H9 (cell line): ENCODE measurements around the gene TMEM178B. TPM values are rescaled to one million over a fixed set of nuclear protein-coding genes. Genes with fewer than 3 reads are reported as not detected.

ENCODE experiments used
- DNase-seq: peaks from one replicate; pipeline ENCODE4 v3.0.0-alpha.2; 2017
- H2AFZ ChIP-seq: one replicate; pipeline ENCODE4 v1.6.1; 2013; ENCODE audit warnings: mild to moderate bottlenecking, low read length, control low read depth, moderate library complexity
- H2AK5ac ChIP-seq: 2 replicates; pipeline ENCODE4 v1.6.1; 2013; ENCODE audit warnings: low read length, control low read depth, mixed read lengths; ENCODE audit not compliant: insufficient read length
- H2BK120ac ChIP-seq: one replicate; pipeline ENCODE4 v1.6.1; 2013; ENCODE audit warnings: low read depth, mild to moderate bottlenecking, low read length, control low read depth, inconsistent platforms; ENCODE audit not compliant: poor library complexity, severe bottlenecking
- H2BK12ac ChIP-seq: 2 replicates; pipeline ENCODE4 v1.6.1; 2013; ENCODE audit warnings: low read length, control low read depth, mixed read lengths, low read depth; ENCODE audit not compliant: insufficient read length
- H2BK15ac ChIP-seq: 2 replicates; pipeline ENCODE4 v1.6.1; 2013; ENCODE audit warnings: low read depth, low read length, control low read depth
- H2BK20ac ChIP-seq: one replicate; pipeline ENCODE4 v1.6.1; 2013; ENCODE audit warnings: low read depth, mild to moderate bottlenecking, low read length, control low read depth, inconsistent platforms; ENCODE audit not compliant: poor library complexity, severe bottlenecking
- H2BK5ac ChIP-seq: 2 replicates; pipeline ENCODE4 v1.6.1; 2013; ENCODE audit warnings: low read length, control low read depth, mixed read lengths; ENCODE audit not compliant: insufficient read length
- H3K14ac ChIP-seq: 2 replicates; pipeline ENCODE4 v1.6.1; 2013; ENCODE audit warnings: low read length, control low read depth; ENCODE audit not compliant: insufficient read depth
- H3K18ac ChIP-seq: 2 replicates; pipeline ENCODE4 v1.6.1; 2013; ENCODE audit warnings: low read depth, mild to moderate bottlenecking, mixed read lengths, low read length, control low read depth; ENCODE audit not compliant: insufficient read length
- H3K23ac ChIP-seq: 2 replicates; pipeline ENCODE4 v1.6.1; 2013; ENCODE audit warnings: low read length, control low read depth, mixed read lengths, low read depth; ENCODE audit not compliant: insufficient read length
- H3K23me2 ChIP-seq: 2 replicates; pipeline ENCODE4 v1.6.1; 2013; ENCODE audit warnings: low read depth, mild to moderate bottlenecking, mixed read lengths, low read length, control low read depth; ENCODE audit not compliant: insufficient read length, poor library complexity, severe bottlenecking
- H3K27ac ChIP-seq: 2 replicates; pipeline ENCODE4 v1.5.1; 2013; ENCODE audit warnings: low read length, control low read depth, mixed read lengths, low read depth; ENCODE audit not compliant: insufficient read length
- H3K27me3 ChIP-seq: 2 replicates; pipeline ENCODE4 v1.6.1; 2013; ENCODE audit warnings: low read length, control low read depth, inconsistent platforms; ENCODE audit not compliant: insufficient read depth
- H3K4ac ChIP-seq: 2 replicates; pipeline ENCODE4 v1.6.1; 2013; ENCODE audit warnings: low read depth, mild to moderate bottlenecking, control low read depth, inconsistent platforms, low read length, moderate library complexity
- H3K4me1 ChIP-seq: 2 replicates; pipeline ENCODE4 v1.6.1; 2013; ENCODE audit warnings: low read length, control low read depth, inconsistent platforms; ENCODE audit not compliant: insufficient read depth
- H3K4me2 ChIP-seq: 2 replicates; pipeline ENCODE4 v1.6.1; 2013; ENCODE audit warnings: low read length, control low read depth, mixed read lengths; ENCODE audit not compliant: insufficient read length, insufficient read depth
- H3K56ac ChIP-seq: 2 replicates; pipeline ENCODE4 v1.6.1; 2013; ENCODE audit warnings: low read depth, mild to moderate bottlenecking, mixed read lengths, low read length, control low read depth; ENCODE audit not compliant: insufficient read length
- H3K79me1 ChIP-seq: 2 replicates; pipeline ENCODE4 v1.6.1; 2013; ENCODE audit warnings: low read depth, mild to moderate bottlenecking, moderate library complexity, low read length, control low read depth, inconsistent platforms; ENCODE audit not compliant: insufficient read depth, poor library complexity, severe bottlenecking
- H3K79me2 ChIP-seq: 2 replicates; pipeline ENCODE4 v1.6.1; 2013; ENCODE audit warnings: low read length, control low read depth, inconsistent platforms; ENCODE audit not compliant: insufficient read depth
- H3K9ac ChIP-seq: 2 replicates; pipeline ENCODE4 v1.6.1; 2013; ENCODE audit warnings: low read length, control low read depth, mixed read lengths; ENCODE audit not compliant: insufficient read length; ENCODE audit errors: extremely low read depth
- H3K9me3 ChIP-seq: one replicate; pipeline ENCODE4 v1.6.1; 2013; ENCODE audit warnings: low read depth, low read length, inconsistent platforms; ENCODE audit not compliant: control insufficient read depth
- H3T11ph ChIP-seq: one replicate; pipeline ENCODE4 v1.6.1; 2013; ENCODE audit warnings: mild to moderate bottlenecking, low read length, control low read depth, inconsistent platforms
- H4K20me1 ChIP-seq: one replicate; pipeline ENCODE4 v1.6.1; 2013; ENCODE audit not compliant: control insufficient read depth, insufficient read length, insufficient read depth
- H4K5ac ChIP-seq: 2 replicates; pipeline ENCODE4 v1.6.1; 2013; ENCODE audit warnings: low read depth, mild to moderate bottlenecking, mixed read lengths, low read length, control low read depth; ENCODE audit not compliant: insufficient read length
- H4K8ac ChIP-seq: replicated peaks from 2 replicates; pipeline ENCODE4 v1.6.1; 2013; ENCODE audit warnings: low read length, control low read depth, mixed read lengths, low read depth; ENCODE audit not compliant: insufficient read length
- H4K91ac ChIP-seq: 2 replicates; pipeline ENCODE4 v1.6.1; 2013; ENCODE audit warnings: low read depth, mild to moderate bottlenecking, moderate library complexity, mixed read lengths, low read length, control low read depth; ENCODE audit not compliant: insufficient read length
- H3K27ac Mint-ChIP-seq, 3 experiments: 2 replicates in 2 of 3; 3 replicates in 1 of 3; pipeline ENCODE4 v1.8.0; 2020 to 2021; ENCODE audit warnings: mixed read lengths in 3 of 3, mild to moderate bottlenecking in 1 of 3, moderate library complexity in 1 of 3
- H3K27me3 Mint-ChIP-seq: 2 replicates; pipeline ENCODE4 v1.8.0; 2021; ENCODE audit warnings: low read depth, mild to moderate bottlenecking, moderate library complexity, mixed read lengths
- H3K36me3 Mint-ChIP-seq, 3 experiments: 2 replicates in 2 of 3; 3 replicates in 1 of 3; pipeline ENCODE4 v1.8.0; 2020 to 2021; ENCODE audit warnings: low read depth in 3 of 3, mixed read lengths in 3 of 3; ENCODE audit not compliant: insufficient read depth in 1 of 3
- H3K4me1 Mint-ChIP-seq, 2 experiments: 2 replicates each; pipeline ENCODE4 v1.8.0; 2020; ENCODE audit warnings: mixed read lengths in 2 of 2
- H3K4me3 Mint-ChIP-seq, 2 experiments: 2 replicates in 1 of 2; 3 replicates in 1 of 2; pipeline ENCODE4 v1.8.0; 2020 to 2021; ENCODE audit warnings: mild to moderate bottlenecking in 2 of 2, mixed read lengths in 2 of 2, moderate library complexity in 1 of 2
- H3K9me3 Mint-ChIP-seq, 2 experiments: 2 replicates in 1 of 2; 3 replicates in 1 of 2; pipeline ENCODE4 v1.8.0; 2020; ENCODE audit warnings: mild to moderate bottlenecking in 2 of 2, mixed read lengths in 2 of 2, moderate library complexity in 1 of 2
- WGBS: extraction: QIAGEN DNeasy Blood & Tissue Kit; methylation state at CpG from one replicate; pipeline ENCODE4 v1.1.7; 2013; ENCODE audit warnings: missing lambda C conversion rate, low lambda C conversion rate, mixed read lengths; ENCODE audit not compliant: insufficient read length; ENCODE audit errors: extremely low coverage; 5-methylcytosine and 5-hydroxymethylcytosine counted together
- total RNA-seq: library from RNA; stranded (reverse); gene quantifications from 2 replicates; pipeline ENCODE4 v1.2.1, GENCODE V29; 2021
- TF ChIP-seq, protein P1 (sequence below): fragments of 200-600 bp; sonication (generic); conservative IDR thresholded peaks from 3 replicates; pipeline ENCODE4 v1.8.0; 2021; ENCODE audit warnings: antibody characterized with exemption, mild to moderate bottlenecking

Gene TMEM178B
- total RNA-seq, 1 experiment from 2014 or later, result 11.3 TPM

DNA sequence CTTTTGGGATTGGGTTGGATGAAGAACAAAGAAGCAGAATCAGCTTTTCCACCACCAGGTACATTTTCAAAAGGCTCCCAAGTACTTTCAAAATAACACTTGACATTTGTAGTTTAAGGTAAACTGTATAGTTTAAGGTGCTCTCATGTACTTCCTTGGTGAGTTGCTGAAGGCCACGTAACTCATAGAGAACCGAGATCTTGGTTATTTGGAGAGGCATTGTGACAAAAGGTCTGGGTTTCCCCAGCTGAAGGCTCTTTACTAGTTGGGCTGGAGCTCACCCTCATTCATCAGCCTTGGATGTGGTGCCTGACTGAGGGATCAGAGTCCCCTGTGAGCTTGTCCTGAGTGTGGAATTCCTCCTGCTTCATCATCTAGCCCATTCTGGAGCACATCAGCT lies 191.8 kb downstream of the TMEM178B start:
- TF ChIP-seq, protein P1, sequence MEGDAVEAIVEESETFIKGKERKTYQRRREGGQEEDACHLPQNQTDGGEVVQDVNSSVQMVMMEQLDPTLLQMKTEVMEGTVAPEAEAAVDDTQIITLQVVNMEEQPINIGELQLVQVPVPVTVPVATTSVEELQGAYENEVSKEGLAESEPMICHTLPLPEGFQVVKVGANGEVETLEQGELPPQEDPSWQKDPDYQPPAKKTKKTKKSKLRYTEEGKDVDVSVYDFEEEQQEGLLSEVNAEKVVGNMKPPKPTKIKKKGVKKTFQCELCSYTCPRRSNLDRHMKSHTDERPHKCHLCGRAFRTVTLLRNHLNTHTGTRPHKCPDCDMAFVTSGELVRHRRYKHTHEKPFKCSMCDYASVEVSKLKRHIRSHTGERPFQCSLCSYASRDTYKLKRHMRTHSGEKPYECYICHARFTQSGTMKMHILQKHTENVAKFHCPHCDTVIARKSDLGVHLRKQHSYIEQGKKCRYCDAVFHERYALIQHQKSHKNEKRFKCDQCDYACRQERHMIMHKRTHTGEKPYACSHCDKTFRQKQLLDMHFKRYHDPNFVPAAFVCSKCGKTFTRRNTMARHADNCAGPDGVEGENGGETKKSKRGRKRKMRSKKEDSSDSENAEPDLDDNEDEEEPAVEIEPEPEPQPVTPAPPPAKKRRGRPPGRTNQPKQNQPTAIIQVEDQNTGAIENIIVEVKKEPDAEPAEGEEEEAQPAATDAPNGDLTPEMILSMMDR, result no peak
- Histone ChIP-seq H3K4me2 (no peak overlapping the region), H4K5ac (no peak overlapping the region), H3K79me1 (no peaks in the 10 kb centered on the region), H2AFZ (no peak overlapping the region), H3K9me3 (no peaks in the 10 kb centered on the region), H2BK12ac (no peak overlapping the region), H3T11ph (no peak overlapping the region), H2BK120ac (no peak overlapping the region), H2BK5ac (no peak overlapping the region), H4K8ac (no peak overlapping the region), H3K9ac (no peak overlapping the region), H3K27me3 (no peaks in the 10 kb centered on the region), H3K79me2 (no peaks in the 10 kb centered on the region), H3K14ac (no peak overlapping the region; the same call in 1 of the 2 replicates), H3K4ac (no peak overlapping the region), H3K23ac (no peak overlapping the region), H3K18ac (no peak overlapping the region), H2BK20ac (no peak overlapping the region), H4K20me1 (no peaks in the 10 kb centered on the region), H3K4me1 (no peaks in the 10 kb centered on the region), H3K23me2 (no peaks in the 10 kb centered on the region), H2BK15ac (no peak overlapping the region), H2AK5ac (no peak overlapping the region), H3K27ac (no peak overlapping the region), H4K91ac (no peak overlapping the region), H3K56ac (no peak overlapping the region)
- no peak overlapping the region for H3K27ac Mint-ChIP-seq
- H3K36me3 Mint-ChIP-seq, result no peaks in the 10 kb centered on the region
- no peaks in the 10 kb centered on the region; a peak in 1 of 4 replicates for H3K4me1 Mint-ChIP-seq
- no peak for DNase-seq
- no peaks in the 10 kb centered on the region for H3K27me3 Mint-ChIP-seq
- WGBS, result no CpG with 5 or more reads among the region's 2 CpGs
- no peaks in the 10 kb centered on the region for H3K9me3 Mint-ChIP-seq
- no peak overlapping the region for H3K4me3 Mint-ChIP-seq
